Measurements from ENCODE around the gene RNF180.

GRCh38 chr5:64163135-64163534 is 2.5 kb upstream of the RNF180 start:
- TF ChIP-seq, protein P1, sequence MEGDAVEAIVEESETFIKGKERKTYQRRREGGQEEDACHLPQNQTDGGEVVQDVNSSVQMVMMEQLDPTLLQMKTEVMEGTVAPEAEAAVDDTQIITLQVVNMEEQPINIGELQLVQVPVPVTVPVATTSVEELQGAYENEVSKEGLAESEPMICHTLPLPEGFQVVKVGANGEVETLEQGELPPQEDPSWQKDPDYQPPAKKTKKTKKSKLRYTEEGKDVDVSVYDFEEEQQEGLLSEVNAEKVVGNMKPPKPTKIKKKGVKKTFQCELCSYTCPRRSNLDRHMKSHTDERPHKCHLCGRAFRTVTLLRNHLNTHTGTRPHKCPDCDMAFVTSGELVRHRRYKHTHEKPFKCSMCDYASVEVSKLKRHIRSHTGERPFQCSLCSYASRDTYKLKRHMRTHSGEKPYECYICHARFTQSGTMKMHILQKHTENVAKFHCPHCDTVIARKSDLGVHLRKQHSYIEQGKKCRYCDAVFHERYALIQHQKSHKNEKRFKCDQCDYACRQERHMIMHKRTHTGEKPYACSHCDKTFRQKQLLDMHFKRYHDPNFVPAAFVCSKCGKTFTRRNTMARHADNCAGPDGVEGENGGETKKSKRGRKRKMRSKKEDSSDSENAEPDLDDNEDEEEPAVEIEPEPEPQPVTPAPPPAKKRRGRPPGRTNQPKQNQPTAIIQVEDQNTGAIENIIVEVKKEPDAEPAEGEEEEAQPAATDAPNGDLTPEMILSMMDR (IDR thresholded peaks at IDR 0.05), result no peak
- TF ChIP-seq POLR2A (IDR thresholded peaks at IDR 0.05), result no peak

All from thyroid gland (tissue), 4 donors.